ENCODE results near the gene PML.
"Not testable (repeated sequence)": the region's sequence is repeated elsewhere in the genome, so short reads cannot be mapped to it uniquely, and the experiment has no call there.

The PML gene

DNA sequence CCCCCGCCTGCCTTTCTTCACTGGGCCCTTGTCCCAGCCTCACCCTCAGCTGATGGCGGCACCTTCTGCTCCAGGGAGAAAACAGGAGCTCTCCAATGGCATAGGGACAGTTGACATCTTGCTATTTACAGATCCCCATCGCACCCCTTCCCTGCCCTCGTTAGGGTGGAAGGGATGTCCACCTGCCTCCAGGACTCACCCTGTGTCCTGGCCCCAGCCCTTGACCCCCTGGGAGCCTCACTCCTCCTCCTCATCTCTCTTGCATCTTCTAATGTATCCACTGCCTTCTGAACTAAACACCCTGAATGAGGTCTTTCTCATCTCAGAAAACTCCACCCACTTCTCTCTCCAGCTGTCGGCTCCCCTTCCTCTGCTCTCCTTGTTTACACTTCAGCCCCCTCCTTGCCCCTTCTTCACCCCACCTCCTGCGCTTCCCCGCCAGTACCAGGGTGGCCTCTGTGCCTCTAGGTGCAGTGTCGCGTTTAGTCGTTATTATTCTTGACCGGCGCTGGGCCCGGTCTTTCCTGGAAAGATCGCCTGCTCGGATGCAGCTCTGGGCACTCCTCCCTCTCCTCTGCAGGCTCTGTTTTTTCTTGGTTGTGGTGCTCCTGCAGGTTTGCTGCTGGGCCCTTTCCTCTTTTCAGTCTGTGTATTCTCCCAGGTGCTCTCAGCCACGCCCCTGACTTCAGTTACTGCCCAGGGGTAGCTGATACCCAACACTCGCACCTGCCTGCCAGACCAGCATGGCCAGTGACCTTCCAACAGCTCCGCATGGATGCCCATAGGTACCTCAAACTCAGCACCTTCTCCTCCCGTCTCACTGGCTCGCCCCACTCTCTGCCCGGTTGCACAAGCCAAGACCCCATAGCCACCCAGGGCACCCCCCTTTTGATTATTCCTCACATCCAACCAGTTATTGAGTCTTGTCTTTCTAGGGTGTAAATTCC, 42.9 kb downstream of the PML start:
- in situ Hi-C loops (cut with MboI; ENCODE audit: low sequenced_read_pairs): no loop called here

DNA sequence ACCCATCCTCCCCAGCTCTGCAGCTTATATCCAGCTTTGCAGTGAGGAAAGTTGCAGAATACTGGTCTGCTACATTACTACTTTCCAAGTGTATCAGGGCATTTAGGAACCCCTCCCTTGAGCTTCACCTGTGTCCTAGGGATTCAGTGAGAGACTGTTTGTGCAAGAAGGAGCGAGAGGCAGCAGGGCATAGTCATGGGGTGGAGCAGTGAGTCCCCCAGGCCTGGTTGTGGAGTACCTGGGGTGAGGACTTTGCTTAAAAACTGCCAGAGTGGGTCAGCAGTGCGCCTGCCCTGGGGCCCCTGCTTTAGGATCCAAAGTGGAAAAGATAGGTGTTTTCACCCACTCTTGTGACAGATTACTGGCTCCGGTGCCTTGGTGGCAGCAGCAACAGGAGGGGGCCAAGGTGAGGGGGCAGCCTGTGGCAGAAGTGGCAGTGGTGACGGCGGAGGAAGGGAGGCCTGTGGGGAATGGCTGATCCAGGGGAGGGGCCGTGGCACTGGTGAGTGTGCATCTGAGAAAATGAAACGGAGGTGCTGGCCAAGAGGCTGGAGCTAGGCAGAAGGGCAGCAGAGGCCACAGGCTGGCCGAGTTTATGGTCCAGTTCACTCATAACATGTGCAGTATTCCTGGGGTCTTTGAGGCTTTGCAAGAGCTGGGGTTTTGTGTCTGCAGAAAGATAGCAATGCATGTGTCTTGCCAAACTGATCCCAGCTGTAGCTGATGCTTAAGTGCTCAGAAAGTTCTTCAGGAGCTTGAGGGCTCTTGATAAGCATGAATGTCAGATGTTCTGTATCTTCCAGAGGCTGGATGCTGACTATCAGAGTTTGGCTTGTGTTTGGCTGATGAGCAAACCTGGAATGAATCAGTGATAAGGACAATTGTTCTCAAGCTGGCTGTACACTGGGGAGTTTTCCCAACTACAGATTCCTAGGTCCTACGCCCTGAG, 44.5 kb downstream of the PML start:
- in situ Hi-C loops (cut with MboI; ENCODE audit: low sequenced_read_pairs): no loop called here

GRCh38 chr15:74039656-74040010, 45.1 kb downstream of the PML start:
- in situ Hi-C loops (cut with MboI; ENCODE audit: low sequenced_read_pairs): no loop called here

DNA sequence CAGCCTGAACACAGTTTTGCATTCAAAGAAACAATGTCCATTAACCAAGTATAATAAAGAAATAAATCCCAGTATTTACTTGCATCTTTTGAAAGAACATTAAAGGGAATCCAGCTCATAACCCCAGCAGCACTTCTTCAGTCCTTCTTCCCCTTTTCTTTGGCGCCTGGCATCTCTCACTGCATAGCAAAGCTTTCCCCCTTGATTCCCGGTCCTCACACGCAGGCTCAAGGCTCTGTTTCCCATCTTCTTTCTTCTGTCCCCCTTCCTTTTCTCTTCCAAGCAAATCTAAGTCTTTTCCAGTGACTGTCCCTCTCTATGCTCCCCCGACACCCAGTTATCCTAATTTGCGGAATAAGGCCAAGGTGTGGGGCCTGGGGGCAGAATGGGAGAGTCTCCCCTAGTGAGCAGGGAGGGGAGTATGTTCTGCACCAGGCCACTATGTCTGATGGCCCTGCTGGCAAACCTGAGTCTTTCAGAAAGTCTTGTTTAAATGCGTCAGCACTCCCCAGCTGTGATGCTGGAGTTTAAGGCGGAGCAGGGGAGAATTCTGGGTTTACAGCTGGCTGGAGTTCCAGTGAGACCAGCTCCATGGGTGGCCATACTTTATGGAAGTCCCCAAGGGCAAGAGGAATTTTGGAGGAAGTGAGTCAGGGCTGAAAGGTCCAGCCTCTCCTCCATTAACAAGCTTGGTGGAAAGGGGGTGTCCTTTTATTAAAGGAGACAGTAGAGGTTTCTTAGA, 45.8 kb downstream of the PML start:
- in situ Hi-C loops (cut with MboI; ENCODE audit: low sequenced_read_pairs): no loop called here

GRCh38 chr15:74041311-74041756, 46.8 kb downstream of the PML start:
- in situ Hi-C loops (cut with MboI; ENCODE audit: low sequenced_read_pairs): no loop called here

- in situ Hi-C loops (cut with MboI; ENCODE audit: low sequenced_read_pairs): no loop called here
Observed at GRCh38 chr15:74041777-74042435, 47.4 kb downstream of the PML start.

DNA sequence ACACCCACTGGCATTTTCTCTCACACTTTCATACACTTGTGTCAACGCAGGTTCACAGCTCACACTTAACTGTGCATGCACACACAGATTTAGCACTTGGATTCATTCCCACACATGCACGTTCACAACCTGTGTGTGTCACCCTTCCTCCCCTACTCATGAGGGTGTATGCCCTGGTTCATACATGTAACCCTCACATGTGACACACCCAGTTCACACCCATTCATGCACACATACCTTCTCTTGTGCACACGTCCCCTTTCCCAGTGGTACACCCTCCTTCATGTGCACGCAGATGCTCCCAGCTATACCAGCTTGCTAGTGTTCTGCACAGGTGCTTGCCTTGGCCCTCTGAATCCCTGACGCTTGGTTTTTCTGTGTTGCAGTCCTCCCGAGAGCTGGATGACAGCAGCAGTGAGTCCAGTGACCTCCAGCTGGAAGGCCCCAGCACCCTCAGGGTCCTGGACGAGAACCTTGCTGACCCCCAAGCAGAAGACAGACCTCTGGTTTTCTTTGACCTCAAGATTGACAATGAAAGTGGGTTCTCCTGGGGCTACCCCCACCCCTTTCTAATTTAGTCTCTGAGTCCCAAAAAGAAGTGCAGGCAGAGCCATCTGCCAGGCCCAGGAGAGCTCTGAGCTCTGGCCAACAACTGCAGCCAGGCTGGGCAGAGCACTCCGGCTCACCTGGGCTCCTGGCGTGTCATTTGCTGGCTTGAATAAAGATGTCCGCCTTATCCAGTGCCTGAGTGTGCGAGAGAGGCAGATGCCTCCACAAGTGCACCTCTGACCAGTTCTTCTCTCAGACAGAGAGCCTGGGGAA, 48.3 kb downstream of the PML start:
- in situ Hi-C loops (cut with MboI; ENCODE audit: low sequenced_read_pairs): no loop called here

- in situ Hi-C loops (cut with MboI; ENCODE audit: low sequenced_read_pairs): no loop called here
Observed at GRCh38 chr15:74043425-74044266, 49.1 kb downstream of the PML start.

DNA sequence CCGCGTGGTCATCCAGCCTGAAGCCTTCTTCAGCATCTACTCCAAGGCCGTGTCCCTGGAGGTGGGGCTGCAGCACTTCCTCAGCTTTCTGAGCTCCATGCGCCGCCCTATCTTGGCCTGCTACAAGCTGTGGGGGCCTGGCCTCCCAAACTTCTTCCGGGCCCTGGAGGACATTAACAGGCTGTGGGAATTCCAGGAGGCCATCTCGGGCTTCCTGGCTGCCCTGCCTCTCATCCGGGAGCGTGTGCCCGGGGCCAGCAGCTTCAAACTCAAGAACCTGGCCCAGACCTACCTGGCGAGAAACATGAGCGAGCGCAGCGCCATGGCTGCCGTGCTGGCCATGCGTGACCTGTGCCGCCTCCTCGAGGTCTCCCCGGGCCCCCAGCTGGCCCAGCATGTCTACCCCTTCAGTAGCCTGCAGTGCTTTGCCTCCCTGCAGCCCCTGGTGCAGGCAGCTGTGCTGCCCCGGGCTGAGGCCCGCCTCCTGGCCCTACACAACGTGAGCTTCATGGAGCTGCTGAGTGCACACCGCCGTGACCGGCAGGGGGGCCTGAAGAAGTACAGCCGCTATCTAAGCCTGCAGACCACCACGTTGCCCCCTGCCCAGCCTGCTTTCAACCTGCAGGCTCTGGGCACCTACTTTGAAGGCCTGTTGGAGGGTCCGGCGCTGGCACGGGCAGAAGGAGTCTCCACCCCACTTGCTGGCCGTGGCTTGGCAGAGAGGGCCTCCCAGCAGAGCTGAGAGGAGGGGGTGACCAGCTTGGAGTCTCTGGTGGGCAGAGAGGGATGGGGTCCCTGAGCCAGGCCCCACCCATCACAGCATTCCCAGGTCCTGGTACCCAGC, 50.0 kb downstream of the PML start:
- in situ Hi-C loops (cut with MboI; ENCODE audit: low sequenced_read_pairs): no loop called here

DNA sequence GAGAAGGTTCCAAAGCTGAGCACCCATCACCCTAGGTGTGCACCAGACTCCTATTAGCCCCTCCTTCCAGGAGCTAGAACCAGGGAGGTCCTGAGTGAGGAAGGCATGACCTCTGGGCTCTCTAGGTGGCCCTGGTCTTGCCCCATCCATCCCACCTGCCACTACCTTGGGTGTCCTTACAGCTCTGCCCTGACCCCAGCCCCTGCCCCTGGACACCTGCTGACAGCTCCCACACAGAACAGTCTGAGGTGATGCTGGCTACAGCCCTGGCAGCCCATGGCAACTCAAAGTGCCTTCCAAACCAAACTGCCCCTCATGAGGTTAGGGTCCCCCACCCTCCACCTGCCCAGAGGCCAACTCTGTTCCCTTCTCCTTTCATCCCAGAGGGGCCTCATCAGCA, 50.7 kb downstream of the PML start:
- in situ Hi-C loops (cut with MboI; ENCODE audit: low sequenced_read_pairs): no loop called here

GRCh38 chr15:74045636-74046274, 51.2 kb downstream of the PML start:
- in situ Hi-C loops (cut with MboI; ENCODE audit: low sequenced_read_pairs): no loop called here

DNA sequence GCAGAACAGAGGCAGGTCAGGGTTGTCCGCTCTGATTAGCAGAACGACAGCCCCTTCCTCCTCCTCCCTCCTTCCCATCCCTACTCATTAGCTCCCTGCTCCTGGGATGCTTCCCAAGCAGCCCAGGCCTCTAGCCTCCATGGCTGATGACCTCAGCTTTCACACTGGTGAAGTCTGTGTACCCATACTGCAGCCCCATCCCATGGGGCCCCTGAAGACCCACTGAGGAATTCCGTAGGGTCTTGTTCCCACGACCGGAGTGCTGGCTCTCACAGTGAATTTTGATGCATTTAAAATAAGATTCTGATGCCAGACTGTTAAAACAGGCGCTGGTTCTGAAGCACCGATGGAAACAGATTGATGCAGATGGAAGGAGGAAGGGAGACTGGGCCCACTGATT, 51.8 kb downstream of the PML start:
- in situ Hi-C loops (cut with MboI; ENCODE audit: low sequenced_read_pairs): no loop called here

- in situ Hi-C loops (cut with MboI; ENCODE audit: low sequenced_read_pairs): no loop called here
Observed at GRCh38 chr15:74050127-74050526, 55.6 kb downstream of the PML start.

DNA sequence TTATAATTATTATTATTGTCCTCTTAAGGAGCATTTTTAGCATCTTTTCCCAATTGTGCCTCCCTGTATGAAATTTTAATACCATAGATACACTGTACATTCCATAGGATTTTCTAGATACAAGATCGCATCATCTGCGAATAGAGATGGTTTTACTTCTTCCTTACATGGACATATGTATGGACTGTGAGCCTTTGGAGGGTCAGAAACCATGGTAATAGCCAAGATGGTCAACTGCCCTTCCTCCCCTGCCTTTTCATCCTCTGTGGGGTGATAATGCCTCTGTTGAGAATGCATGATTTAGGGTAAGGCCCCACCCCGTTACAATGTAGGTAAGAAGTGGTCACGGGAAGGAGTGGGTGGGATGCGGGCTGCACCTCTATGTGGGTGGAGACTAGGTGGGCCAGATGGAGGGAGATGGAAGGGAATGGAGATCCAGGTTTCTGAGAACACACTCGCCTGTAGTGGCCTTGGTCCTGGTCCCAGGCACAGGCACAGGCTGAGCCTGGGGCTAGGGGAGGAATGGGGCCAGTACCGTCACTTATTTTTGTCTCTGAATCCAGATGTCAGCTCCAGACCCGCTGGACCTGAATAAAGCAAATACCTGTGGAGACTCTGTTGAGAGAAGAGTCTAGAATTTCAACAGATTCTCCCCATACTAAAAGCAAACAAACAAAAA, 56.2 kb downstream of the PML start:
- in situ Hi-C loops (cut with MboI; ENCODE audit: low sequenced_read_pairs): no loop called here

DNA sequence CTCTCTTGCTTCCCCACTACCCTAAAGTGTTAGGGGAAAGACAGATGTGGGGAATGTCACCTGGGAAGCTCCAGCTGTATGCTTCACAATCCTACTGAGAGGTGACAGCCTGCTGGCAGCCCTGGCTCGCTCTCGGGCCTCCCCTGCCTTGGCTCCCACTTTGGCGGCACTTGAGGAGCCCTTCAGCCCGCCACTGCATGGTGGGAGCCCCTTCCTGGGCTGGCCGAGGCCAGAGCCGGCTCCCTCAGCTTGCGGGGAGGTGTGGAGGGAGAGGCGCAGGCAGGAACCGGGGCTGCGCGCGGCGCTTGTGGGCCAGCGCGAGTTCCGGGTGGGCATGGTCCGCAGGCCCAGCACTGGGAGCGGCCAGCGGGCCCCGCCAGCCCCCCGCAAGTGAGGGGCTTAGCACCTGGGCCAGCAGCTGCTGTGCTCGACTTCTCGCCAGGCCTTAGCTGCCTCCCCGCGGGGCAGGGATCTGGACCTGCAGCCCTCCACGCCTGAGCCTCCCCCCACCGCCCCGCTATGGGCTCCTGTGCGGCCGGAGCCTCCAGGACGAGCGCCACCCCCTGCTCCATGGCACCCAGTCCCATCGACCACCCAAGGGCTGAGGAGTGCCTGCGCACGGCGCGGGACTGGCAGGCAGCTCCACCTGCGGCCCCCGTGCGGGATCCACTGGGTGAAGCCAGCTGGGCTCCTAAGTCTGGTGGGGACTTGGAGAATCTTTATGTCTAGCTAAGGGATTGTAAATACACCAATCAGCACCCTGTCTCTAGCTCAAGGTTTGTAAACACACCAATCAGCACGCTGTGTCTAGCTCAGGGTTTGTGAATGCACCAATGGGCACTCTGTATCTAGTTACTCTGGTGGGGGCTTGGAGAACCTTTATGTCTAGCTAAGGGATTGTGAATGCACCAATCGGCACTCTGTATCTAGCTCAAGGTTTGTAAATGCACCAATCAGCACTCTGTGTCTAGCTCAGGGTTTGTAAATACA, 58.0 kb downstream of the PML start:
- in situ Hi-C loops (cut with MboI; ENCODE audit: low sequenced_read_pairs): not testable (repeated sequence)

- in situ Hi-C loops (cut with MboI; ENCODE audit: low sequenced_read_pairs): no loop called here
Observed at GRCh38 chr15:74053517-74053916, 59.0 kb downstream of the PML start.
